Transverse colon (tissue), 4 donors: ENCODE results near the gene BCL2L13.
"Not testable (repeated sequence)": the region's sequence is repeated elsewhere in the genome, so short reads cannot be mapped to it uniquely, and the experiment has no call there.

ENCODE experiments used
- CTCF ChIP-seq, 5 experiments: fragments of 200-600 bp in 3 of 5; fragments of 450-650 bp in 2 of 5; sonication (generic) in 3 of 5; IDR thresholded peaks; 1 replicate in 2 of 5; 2 replicates in 3 of 5; pipeline ENCODE4 v1.5.1; 2016 to 2017; ENCODE audit warnings: antibody characterized with exemption in 5 of 5, inconsistent platforms in 3 of 5, mild to moderate bottlenecking in 2 of 5, moderate library complexity in 1 of 5
- EP300 ChIP-seq: sonication (generic); formaldehyde crosslinking; IDR thresholded peaks from one replicate; pipeline ENCODE4 v1.6.1; 2017; ENCODE audit warnings: antibody characterized with exemption, low read depth
- POLR2A ChIP-seq: fragments of 450-650 bp; IDR thresholded peaks from one replicate; pipeline ENCODE4 v1.6.1; 2016; ENCODE audit warnings: antibody characterized with exemption, mild to moderate bottlenecking, moderate library complexity
- POLR2AphosphoS5 ChIP-seq, 3 donors: sonication (generic); formaldehyde crosslinking; IDR thresholded peaks; one replicate each; pipeline ENCODE4 v1.6.1; 2016; ENCODE audit warnings: antibody characterized with exemption in 3 of 3

DNA sequence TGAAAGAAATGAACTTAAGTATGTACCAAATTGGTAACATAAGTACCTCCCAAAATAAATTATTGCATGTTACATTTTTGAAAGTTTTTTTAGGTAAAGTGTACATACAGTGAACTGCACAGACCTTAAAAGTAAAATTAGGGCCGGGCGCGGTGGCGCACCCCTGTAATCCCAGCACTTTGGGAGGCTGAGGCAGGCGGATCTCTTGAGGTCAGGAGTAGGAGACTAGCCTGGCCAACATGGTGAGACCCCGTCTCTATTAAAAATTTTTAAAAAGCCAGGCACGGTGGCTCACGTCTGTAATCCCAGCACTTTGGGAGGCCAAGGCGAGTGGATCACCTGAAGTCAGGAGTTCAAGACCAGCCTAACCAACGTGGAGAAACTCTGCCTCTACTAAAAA is 1.7 kb upstream of the BCL2L13 start:
- not testable (repeated sequence) for TF ChIP-seq POLR2A; POLR2AphosphoS5 (IDR thresholded peaks at IDR 0.05); CTCF (IDR thresholded peaks at IDR 0.05); EP300
